ENCODE measurements around the gene ATP8B4.

DNA sequence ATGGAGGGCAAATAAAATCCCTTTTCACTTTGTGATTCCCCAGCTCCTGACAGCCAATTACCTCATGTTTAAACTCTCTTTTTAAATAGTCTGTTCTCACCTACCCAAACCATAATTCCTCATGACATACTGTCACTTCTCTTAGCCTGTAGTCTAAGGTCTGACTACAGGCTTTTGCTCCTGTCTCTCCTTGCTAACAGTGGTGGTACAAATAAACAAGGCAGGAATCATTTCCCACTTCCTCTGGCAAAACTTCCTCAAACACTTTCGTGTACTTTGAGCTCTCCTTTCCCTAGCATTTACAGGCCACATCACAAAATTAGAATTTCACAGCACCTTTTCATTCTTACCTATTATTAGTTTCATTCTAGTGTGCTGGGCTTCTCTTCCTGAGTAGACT, 51.8 kb downstream of the ATP8B4 start:
- TF ChIP-seq CTCF (IDR thresholded peaks at IDR 0.05) (no peak), POLR2A (IDR thresholded peaks at IDR 0.05) (no peak)

Measured in testis (tissue), 2 donors.